ENCODE data around the gene BIRC7.

BIRC7 gene

GRCh38 chr20:63224412-63225081 is 11.2 kb upstream of the BIRC7 start:
- H2AFZ ChIP-seq (ENCODE audit: low read length) = no peak overlapping the region
- H3K36me3 ChIP-seq (ENCODE audit: insufficient read depth, low read length) = no peaks in the 10 kb centered on the region
- no peaks in the 10 kb centered on the region for H4K20me1 ChIP-seq (ENCODE audit: insufficient read depth, low read length)
- no peaks in the 10 kb centered on the region for H3F3A ChIP-seq (ENCODE audit: insufficient read depth, low read length)
- no peak overlapping the region for H3K9ac ChIP-seq (ENCODE audit: low read length)
- no peaks in the 10 kb centered on the region for H3K9me2 ChIP-seq (ENCODE audit: low read depth, low read length)
- no peak overlapping the region for H3K27ac ChIP-seq (ENCODE audit: low read depth, low read length, poor library complexity, severe bottlenecking)
- TF ChIP-seq EZH2 (IDR thresholded peaks at IDR 0.05; ENCODE audit: borderline replicate concordance, low read length) = no peak
- H3K4me1 ChIP-seq (ENCODE audit: insufficient read depth, low read length, severe bottlenecking) = no peaks in the 10 kb centered on the region
- H3K27me3 ChIP-seq (ENCODE audit: insufficient read depth, low read length) = peaks cover 12% of the 10 kb centered on the region
- no peak overlapping the region for H3K4me2 ChIP-seq (ENCODE audit: low read length)
- H3K4me3 ChIP-seq (ENCODE audit: low read depth, low read length, poor library complexity, severe bottlenecking) = no peak overlapping the region
- H3K79me2 ChIP-seq (ENCODE audit: insufficient read depth, low read length) = no peaks in the 10 kb centered on the region
- no peaks in the 10 kb centered on the region for H3K9me3 ChIP-seq (ENCODE audit: low read length)

- Histone ChIP-seq H3F3A (ENCODE audit: insufficient read depth, low read length) (no peaks in the 10 kb centered on the region), H3K4me2 (ENCODE audit: low read length) (no peak overlapping the region), H3K4me1 (ENCODE audit: insufficient read depth, low read length, severe bottlenecking) (no peaks in the 10 kb centered on the region), H3K9me3 (ENCODE audit: low read length) (no peaks in the 10 kb centered on the region), H3K27me3 (ENCODE audit: insufficient read depth, low read length) (peaks cover 13% of the 10 kb centered on the region), H3K36me3 (ENCODE audit: insufficient read depth, low read length) (no peaks in the 10 kb centered on the region), H3K79me2 (ENCODE audit: insufficient read depth, low read length) (no peaks in the 10 kb centered on the region), H3K9ac (ENCODE audit: low read length) (no peak overlapping the region), H3K9me2 (ENCODE audit: low read depth, low read length) (no peaks in the 10 kb centered on the region), H3K4me3 (ENCODE audit: low read depth, low read length, poor library complexity, severe bottlenecking) (no peak overlapping the region), H3K27ac (ENCODE audit: low read depth, low read length, poor library complexity, severe bottlenecking) (no peak overlapping the region), H2AFZ (ENCODE audit: low read length) (no peak overlapping the region), H4K20me1 (ENCODE audit: insufficient read depth, low read length) (no peaks in the 10 kb centered on the region)
- TF ChIP-seq CTCF (IDR thresholded peaks at IDR 0.05; ENCODE audit: low read length) = no peak
- TF ChIP-seq EZH2 (IDR thresholded peaks at IDR 0.05; ENCODE audit: borderline replicate concordance, low read length) = no peak
Measured at GRCh38 chr20:63225082-63225454, 10.6 kb upstream of the BIRC7 start.

GRCh38 chr20:63226042-63226943 is 9.4 kb upstream of the BIRC7 start:
- Histone ChIP-seq H3K9me3 (ENCODE audit: low read length) (no peaks in the 10 kb centered on the region), H3K4me2 (ENCODE audit: low read length) (no peak overlapping the region), H3K9ac (ENCODE audit: low read length) (no peak overlapping the region), H3F3A (ENCODE audit: insufficient read depth, low read length) (no peaks in the 10 kb centered on the region), H4K20me1 (ENCODE audit: insufficient read depth, low read length) (no peaks in the 10 kb centered on the region), H3K36me3 (ENCODE audit: insufficient read depth, low read length) (no peaks in the 10 kb centered on the region), H2AFZ (ENCODE audit: low read length) (no peak overlapping the region), H3K4me1 (ENCODE audit: insufficient read depth, low read length, severe bottlenecking) (no peaks in the 10 kb centered on the region), H3K27me3 (ENCODE audit: insufficient read depth, low read length) (peaks cover 13% of the 10 kb centered on the region), H3K9me2 (ENCODE audit: low read depth, low read length) (no peaks in the 10 kb centered on the region), H3K27ac (ENCODE audit: low read depth, low read length, poor library complexity, severe bottlenecking) (no peak overlapping the region), H3K4me3 (ENCODE audit: low read depth, low read length, poor library complexity, severe bottlenecking) (no peak overlapping the region), H3K79me2 (ENCODE audit: insufficient read depth, low read length) (no peaks in the 10 kb centered on the region)
- TF ChIP-seq CTCF (IDR thresholded peaks at IDR 0.05; ENCODE audit: low read length) = no peak
- TF ChIP-seq EZH2 (IDR thresholded peaks at IDR 0.05; ENCODE audit: borderline replicate concordance, low read length) = no peak

All from OCI-LY1 (cell line).